Fibroblast of skin of right biceps (primary cell): ENCODE measurements around the gene GADD45A.
A peak's percentile ranks its signal among the peaks of the same experiment; 100 is the strongest.

Experiments
- DNase-seq: peaks from one replicate; pipeline ENCODE4 v3.0.0-alpha.2; 2013

Gene GADD45A

DNA sequence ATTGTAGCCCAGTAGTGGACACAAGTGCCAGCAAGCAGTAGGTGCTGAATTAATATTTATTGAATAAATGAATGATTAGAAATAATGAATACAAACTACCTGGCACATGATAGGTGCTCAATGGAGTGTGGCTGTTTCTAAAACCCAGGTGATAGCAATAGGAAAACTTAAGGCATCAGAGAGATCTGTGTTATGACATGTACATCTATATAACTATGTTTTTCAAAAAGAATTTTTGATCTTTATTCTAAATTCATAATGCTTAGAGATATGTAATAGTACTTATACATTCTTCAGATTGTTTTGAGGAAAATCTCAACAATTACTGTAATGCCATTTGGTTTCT is 5.0 kb downstream of the GADD45A start:
- no peak for DNase-seq

- no peak for DNase-seq
These were observed 5.4 kb downstream of the GADD45A start for GRCh38 chr1:67690411-67690810.

DNA sequence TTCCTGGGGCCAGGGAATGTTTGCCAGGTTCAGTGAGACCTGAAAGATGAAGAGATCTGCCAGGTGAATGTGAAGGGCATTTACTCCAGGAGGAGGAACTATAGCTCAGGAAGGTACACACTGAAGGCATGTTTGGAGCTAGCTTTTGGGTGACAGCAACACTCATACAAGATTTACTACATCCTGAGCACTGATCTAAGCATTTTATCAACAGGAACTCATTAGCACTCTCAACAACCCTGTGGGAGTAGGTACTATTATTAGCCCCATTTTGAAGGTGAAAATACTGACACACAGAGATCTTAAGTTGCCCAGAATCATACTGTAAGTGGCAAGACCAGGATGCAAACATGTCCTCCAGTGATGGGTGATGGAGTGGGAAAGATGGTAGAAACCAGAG is 6.7 kb downstream of the GADD45A start:
- no peak for DNase-seq

GRCh38 chr1:67695963-67696362 is 11.0 kb downstream of the GADD45A start:
- DNase-seq: no peak

GRCh38 chr1:67696708-67697107 is 11.7 kb downstream of the GADD45A start:
- DNase-seq: no peak

- no peak for DNase-seq
These were observed 15.2 kb downstream of the GADD45A start for GRCh38 chr1:67700220-67700619.

- peak; percentile 49 for DNase-seq
These were observed 15.8 kb downstream of the GADD45A start for GRCh38 chr1:67700692-67701410.

DNA sequence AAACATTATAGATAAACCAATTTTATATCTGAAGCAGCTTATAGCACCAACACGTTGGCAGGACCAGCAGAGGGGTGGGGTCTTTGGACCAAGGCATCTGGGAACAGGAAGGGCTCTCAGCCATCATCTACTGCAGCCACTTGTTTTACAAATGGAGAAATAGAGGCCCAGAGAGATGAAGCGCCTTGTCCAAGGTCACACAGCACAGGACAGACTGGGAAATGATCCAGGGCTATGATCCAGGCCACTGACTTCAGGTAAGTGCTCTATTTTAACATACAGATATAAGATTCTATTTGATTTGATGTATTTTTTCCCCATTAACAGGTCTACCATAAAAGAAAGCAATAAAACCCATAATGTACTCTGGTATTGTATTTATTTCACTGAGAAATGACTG is 16.9 kb downstream of the GADD45A start:
- DNase-seq: no peak

GRCh38 chr1:67704351-67704750 is 19.4 kb downstream of the GADD45A start:
- no peak for DNase-seq

- DNase-seq: peak; percentile 25
These were observed 20.9 kb downstream of the GADD45A start for GRCh38 chr1:67705735-67706453.

DNA sequence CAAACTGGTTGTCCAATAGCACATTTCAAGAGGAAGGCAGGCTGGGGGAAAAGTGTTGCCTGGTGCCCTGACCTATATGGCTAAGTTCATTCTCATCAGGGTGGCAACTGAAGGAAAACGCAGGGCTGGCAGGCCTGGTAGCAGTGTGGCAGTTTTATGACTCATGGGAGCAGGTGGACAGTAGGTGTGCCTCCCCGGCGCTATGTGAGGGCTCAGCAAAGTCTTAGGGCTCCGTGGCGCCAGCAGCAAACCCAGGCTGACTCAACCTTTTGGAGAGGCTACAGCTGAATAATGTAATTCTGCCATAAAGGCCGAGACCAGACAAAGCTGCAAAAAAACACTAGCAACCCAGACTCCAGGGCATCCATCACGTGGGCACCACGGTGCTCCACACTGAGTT is 23.6 kb downstream of the GADD45A start:
- no peak for DNase-seq

GRCh38 chr1:67710417-67710816 is 25.4 kb downstream of the GADD45A start:
- DNase-seq: peak; percentile 75

DNA sequence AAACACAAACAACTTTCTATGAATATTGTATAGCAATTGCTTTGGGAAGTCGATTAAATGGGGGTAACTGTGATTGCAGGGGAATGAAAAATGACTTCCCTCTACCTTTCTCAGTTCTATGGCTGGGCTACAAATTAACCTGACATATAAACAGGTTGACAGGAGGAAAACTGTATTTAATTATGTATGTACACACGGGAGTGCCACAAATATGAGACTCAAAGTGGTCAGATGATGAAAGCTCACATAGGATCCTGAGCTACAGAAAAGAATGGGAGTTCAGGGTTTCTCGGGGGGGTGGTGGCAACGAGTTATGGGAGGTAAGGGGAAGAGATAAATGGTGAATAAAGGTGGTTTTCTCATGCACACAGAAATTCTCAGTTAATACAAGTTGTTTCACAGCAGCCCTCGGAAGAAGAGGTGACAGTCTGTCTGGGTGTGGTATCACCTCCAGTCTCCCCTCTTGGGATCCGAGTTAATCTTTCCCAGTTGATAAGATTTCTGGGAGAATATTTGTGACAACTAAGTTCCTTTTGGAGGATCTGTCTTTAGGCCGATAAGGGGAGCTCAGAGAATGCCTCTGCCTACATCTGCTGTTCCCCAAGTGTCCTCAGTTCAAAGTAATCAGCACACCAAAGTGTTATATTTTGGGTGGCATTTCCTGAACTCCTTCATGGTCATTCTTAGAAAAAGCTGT is 26.3 kb downstream of the GADD45A start:
- no peak for DNase-seq

DNA sequence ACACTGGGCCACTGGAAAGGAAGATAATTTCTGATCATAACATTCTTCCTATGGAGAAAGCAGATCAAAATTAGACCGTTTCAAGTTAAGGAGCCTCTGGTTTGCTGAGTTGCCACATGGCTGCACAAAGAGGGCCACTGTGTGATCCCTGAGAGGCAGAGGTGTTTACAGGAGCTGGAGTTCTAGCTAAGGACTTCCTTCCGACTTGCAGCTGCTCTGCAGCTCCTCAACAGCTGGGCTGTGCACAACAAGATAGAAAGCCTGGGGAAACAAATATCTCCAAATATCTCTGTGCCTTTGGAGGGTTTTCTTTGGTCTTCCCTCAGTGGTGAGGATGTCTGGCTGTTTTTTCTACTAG is 26.8 kb downstream of the GADD45A start:
- no peak for DNase-seq

GRCh38 chr1:67713057-67713846 is 28.3 kb downstream of the GADD45A start:
- peak; percentile 90 for DNase-seq

- no peak for DNase-seq
These were observed 30.8 kb downstream of the GADD45A start for GRCh38 chr1:67715819-67716218.

DNA sequence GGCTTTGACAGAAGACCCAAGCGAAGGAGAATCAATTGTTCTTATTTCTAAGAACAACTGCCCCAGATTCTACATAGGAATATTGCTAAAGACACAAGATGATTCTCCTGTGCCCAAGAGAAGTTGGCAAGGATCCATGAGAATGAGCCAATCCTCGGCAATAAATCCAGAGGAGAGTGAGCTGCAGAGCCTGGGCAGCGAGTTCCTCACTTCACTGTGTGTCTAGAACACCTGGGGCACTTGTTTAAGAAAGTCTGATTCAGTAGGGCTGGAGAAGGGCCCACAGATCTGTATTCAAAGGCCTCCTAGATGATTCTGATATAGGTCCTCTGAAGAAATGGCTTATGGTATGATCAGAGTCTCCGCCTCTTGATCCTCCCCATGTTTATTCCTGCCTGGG is 31.8 kb downstream of the GADD45A start:
- peak; percentile 41 for DNase-seq

- DNase-seq: peak; percentile 31
These were observed 32.9 kb downstream of the GADD45A start for GRCh38 chr1:67717876-67718275.

DNA sequence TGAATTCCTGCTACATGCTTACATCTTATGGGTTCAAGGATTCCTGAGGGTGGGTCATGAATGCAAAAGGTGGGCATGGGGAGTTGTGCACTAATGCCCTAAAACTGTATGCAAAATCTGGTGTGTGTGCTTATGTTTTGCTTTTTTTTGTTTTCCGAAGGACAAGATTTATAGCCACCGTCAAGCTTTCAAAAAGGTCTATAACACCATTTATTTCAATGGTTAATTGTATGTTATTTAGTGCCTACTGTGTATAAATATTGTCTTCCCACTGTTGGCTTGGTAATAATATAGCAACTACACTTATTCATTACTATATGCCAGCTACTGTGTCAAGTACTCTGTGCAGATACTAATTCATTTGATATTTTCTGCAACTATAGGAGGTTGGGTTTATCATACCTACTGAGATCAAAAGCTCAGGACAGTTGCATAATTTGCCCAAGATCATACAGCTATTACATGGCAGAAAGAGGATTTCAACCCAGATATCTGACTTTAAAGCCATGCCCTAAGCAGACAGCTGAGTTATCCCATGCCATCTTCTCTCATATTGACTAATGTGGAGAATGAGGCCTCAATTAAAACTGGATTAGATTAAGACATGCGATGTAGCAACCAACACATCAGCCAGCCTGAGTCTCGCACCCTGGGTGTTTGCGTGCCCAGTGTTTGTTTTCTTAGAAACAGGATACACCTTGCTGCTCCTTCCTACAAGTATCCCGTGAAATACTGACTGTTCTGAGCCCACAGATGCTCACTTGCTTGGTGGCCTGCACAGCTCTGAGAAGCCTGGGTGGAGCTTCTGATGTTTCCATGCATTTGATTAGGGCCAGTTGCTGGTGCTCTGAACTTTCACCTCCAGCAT is 34.6 kb downstream of the GADD45A start:
- no peak for DNase-seq

DNA sequence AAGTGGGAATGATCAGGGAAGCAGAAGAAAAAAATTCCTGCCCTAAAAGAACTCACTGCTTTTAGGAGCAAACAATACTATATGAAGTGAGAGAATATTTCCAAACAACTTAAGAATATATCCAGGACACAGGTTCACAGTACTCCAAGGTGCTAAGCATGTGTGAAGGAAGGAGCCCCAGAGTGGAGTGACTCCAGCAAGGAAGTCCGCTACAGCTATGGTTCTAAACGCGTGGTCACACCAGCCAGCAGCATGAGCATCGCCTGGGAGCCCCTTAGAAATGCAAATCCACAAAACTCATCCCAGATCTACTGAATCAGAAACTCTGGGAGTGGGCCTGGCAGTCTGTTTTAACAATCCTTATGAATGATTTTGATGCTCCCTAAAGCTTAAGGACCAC is 36.1 kb downstream of the GADD45A start:
- DNase-seq: no peak

GRCh38 chr1:67721650-67722291 is 36.8 kb downstream of the GADD45A start:
- no peak for DNase-seq
